Panc1 (cell line): Measurements from ENCODE around the gene WRAP73.

ENCODE experiments used
- POLR2AphosphoS5 ChIP-seq: IDR thresholded peaks from 2 replicates; pipeline ENCODE4 v1.6.1; 2012; ENCODE audit warnings: mild to moderate bottlenecking, low read depth, low read length, moderate library complexity
- SIN3A ChIP-seq: IDR thresholded peaks from 2 replicates; pipeline ENCODE4 v1.6.1; 2012; ENCODE audit warnings: low read depth, mild to moderate bottlenecking, low read length, moderate library complexity, borderline replicate concordance; ENCODE audit not compliant: insufficient read depth
- TCF7L2 ChIP-seq: IDR thresholded peaks from 2 replicates; pipeline ENCODE4 v1.6.1; 2011; ENCODE audit warnings: mild to moderate bottlenecking, low read depth, low read length, inconsistent platforms
- TF ChIP-seq, protein P1 (sequence below): fragments of 450-650 bp; IDR thresholded peaks from 2 replicates; pipeline ENCODE4 v1.5.1; 2017; ENCODE audit warnings: mild to moderate bottlenecking
- TF ChIP-seq, protein P2 (sequence below), 2 experiments: IDR thresholded peaks; 2 replicates each; pipeline ENCODE4 v1.6.1; 2011 to 2012; ENCODE audit warnings: low read depth in 2 of 2, control low read depth in 1 of 2, low read length in 1 of 2, mild to moderate bottlenecking in 1 of 2, moderate library complexity in 1 of 2; ENCODE audit not compliant: insufficient read depth in 1 of 2

- TF ChIP-seq POLR2AphosphoS5 (no peak), TCF7L2 (no peak), SIN3A (no peak)
- TF ChIP-seq, protein P1, sequence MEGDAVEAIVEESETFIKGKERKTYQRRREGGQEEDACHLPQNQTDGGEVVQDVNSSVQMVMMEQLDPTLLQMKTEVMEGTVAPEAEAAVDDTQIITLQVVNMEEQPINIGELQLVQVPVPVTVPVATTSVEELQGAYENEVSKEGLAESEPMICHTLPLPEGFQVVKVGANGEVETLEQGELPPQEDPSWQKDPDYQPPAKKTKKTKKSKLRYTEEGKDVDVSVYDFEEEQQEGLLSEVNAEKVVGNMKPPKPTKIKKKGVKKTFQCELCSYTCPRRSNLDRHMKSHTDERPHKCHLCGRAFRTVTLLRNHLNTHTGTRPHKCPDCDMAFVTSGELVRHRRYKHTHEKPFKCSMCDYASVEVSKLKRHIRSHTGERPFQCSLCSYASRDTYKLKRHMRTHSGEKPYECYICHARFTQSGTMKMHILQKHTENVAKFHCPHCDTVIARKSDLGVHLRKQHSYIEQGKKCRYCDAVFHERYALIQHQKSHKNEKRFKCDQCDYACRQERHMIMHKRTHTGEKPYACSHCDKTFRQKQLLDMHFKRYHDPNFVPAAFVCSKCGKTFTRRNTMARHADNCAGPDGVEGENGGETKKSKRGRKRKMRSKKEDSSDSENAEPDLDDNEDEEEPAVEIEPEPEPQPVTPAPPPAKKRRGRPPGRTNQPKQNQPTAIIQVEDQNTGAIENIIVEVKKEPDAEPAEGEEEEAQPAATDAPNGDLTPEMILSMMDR: no peak
- TF ChIP-seq, protein P2, sequence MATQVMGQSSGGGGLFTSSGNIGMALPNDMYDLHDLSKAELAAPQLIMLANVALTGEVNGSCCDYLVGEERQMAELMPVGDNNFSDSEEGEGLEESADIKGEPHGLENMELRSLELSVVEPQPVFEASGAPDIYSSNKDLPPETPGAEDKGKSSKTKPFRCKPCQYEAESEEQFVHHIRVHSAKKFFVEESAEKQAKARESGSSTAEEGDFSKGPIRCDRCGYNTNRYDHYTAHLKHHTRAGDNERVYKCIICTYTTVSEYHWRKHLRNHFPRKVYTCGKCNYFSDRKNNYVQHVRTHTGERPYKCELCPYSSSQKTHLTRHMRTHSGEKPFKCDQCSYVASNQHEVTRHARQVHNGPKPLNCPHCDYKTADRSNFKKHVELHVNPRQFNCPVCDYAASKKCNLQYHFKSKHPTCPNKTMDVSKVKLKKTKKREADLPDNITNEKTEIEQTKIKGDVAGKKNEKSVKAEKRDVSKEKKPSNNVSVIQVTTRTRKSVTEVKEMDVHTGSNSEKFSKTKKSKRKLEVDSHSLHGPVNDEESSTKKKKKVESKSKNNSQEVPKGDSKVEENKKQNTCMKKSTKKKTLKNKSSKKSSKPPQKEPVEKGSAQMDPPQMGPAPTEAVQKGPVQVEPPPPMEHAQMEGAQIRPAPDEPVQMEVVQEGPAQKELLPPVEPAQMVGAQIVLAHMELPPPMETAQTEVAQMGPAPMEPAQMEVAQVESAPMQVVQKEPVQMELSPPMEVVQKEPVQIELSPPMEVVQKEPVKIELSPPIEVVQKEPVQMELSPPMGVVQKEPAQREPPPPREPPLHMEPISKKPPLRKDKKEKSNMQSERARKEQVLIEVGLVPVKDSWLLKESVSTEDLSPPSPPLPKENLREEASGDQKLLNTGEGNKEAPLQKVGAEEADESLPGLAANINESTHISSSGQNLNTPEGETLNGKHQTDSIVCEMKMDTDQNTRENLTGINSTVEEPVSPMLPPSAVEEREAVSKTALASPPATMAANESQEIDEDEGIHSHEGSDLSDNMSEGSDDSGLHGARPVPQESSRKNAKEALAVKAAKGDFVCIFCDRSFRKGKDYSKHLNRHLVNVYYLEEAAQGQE (IDR thresholded peaks at IDR 0.05; ENCODE audit: insufficient read depth in 1 of 2, low read depth in 2 of 2, low read length in 1 of 2): no peak
These were observed 20.1 kb upstream of the WRAP73 start for GRCh38 chr1:3669971-3670431.
